Measurements from ENCODE around the gene SLC22A2.

- TF ChIP-seq MAFK (IDR thresholded peaks at IDR 0.05; ENCODE audit: low read length) = no peak
- TF ChIP-seq HDAC2 (IDR thresholded peaks at IDR 0.05) = no peak
- TF ChIP-seq EP300 (IDR thresholded peaks at IDR 0.05; ENCODE audit: low read length) = no peak
- no peak for TF ChIP-seq POLR2A (conservative IDR thresholded peaks at IDR 0.05)
These were observed 31.4 kb downstream of the SLC22A2 start for GRCh38 chr6:160227038-160227768.

Data from K562 (cell line).